MM.1S (cell line): ENCODE data around the gene SURF1.

Source experiments
- EZH2phosphoT487 ChIP-seq: fragments of 300-600 bp; sonication (generic); IDR thresholded peaks from 2 replicates; pipeline ENCODE4 v1.6.1; 2018; ENCODE audit warnings: antibody characterized with exemption, low read length
- TF ChIP-seq, protein P1 (sequence below): fragments of 300-600 bp; sonication (generic); IDR thresholded peaks from 2 replicates; pipeline ENCODE4 v1.5.1; 2016; ENCODE audit warnings: antibody characterized with exemption, low read length, mixed read lengths

DNA sequence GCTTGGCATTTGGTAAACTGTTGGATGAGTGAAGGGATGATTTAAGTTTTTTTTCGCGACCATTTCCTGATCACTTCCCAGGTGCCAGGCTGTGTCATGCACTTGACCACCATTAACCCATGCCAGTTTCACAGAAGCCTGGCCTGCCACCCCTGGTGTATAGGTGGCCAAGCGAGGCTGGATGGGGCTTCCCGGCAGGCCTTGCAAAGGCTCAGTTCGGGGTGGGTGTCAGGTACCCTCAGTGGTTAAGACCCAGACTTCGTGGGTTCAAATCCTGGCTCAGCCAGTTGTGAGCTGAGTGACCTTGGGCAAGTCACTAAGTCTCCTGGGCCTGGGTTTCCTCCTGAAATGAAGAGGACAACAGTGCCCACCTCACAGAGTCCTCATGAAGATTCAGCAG is 10.7 kb downstream of the SURF1 start:
- TF ChIP-seq, protein P1, sequence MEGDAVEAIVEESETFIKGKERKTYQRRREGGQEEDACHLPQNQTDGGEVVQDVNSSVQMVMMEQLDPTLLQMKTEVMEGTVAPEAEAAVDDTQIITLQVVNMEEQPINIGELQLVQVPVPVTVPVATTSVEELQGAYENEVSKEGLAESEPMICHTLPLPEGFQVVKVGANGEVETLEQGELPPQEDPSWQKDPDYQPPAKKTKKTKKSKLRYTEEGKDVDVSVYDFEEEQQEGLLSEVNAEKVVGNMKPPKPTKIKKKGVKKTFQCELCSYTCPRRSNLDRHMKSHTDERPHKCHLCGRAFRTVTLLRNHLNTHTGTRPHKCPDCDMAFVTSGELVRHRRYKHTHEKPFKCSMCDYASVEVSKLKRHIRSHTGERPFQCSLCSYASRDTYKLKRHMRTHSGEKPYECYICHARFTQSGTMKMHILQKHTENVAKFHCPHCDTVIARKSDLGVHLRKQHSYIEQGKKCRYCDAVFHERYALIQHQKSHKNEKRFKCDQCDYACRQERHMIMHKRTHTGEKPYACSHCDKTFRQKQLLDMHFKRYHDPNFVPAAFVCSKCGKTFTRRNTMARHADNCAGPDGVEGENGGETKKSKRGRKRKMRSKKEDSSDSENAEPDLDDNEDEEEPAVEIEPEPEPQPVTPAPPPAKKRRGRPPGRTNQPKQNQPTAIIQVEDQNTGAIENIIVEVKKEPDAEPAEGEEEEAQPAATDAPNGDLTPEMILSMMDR = no peak
- no peak for TF ChIP-seq EZH2phosphoT487
